Activated T-cell treated with anti-CD3 and anti-CD28 coated beads for 1 hour (primary cell): ENCODE data around the gene NLRP6.
A peak's percentile ranks its signal among the peaks of the same experiment; 100 is the strongest.
"Not testable (repeated sequence)": the region's sequence is repeated elsewhere in the genome, so short reads cannot be mapped to it uniquely, and the experiment has no call there.

Experiments used
- DNase-seq: peaks from one replicate; pipeline ENCODE4 v3.0.0-alpha.2; 2020; ENCODE audit warnings: low read depth

Gene NLRP6

GRCh38 chr11:325796-326591 is 47.8 kb downstream of the NLRP6 start:
- no peak for DNase-seq

DNA sequence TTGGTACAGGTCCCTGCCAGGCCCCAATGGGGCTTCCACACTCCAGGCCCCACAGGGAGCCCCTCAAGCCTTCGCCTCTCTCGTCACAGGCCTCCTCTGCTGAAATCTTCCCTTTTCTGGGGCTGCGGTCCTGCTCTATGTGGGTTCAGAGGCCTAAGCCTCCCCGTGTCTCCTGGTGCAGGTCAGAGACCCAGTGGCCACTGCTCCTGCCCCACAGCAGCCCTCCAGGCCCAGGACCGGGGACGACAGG is 48.3 kb downstream of the NLRP6 start:
- no peak for DNase-seq

DNA sequence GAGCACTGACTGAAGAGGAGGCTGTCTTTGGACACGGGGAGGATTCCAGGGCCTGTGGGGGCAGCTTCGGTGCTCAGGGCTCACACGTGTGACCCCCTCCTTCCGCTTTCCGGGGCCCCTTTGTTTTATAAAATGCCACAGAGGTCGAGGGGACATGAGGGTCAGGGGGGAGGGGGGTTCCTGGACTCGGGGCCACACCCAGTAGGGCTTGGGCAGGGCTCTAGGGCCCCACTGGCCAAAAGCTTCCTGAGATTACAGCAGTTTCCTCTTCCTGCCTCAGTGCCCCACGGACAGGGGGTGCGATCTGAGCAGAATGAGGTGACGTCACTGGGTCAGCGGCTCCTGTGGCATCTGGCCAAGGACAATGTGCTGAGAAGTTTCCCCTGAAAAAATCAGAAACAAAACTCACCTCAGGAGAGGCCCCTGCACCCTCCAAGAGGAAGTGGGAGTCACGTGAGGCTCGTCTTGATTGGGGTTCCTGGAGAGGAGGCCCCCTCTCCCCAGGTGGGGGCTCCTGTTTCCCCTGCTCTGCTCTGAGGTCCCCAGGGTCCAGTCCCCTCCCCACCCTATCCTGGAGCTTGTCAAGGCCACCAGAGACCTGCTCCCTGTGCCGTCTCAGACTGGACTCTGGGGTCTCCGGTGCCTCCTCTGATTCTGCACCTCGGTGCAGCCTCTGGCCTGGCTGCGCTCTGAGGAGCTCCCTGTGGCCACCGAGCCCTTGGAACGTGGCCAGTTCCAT is 48.8 kb downstream of the NLRP6 start:
- DNase-seq = peak; percentile 48

DNA sequence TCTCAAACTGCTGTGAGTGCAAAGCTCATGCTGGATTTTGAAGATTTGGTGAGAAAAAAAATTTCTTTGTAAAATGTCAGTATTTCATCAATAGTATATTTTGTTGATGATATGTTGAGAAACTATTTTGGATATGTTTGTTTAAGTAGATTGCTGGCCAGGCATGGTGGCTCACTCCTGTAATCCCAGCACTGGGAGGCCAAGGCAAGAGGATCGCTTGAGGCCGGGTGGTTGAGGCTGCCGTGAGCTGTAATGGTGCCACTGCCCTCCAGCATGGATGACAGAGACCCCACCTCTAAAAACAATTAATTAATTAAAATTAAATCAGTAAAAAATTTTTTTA is 49.3 kb downstream of the NLRP6 start:
- no peak for DNase-seq

- no peak for DNase-seq
Observed at GRCh38 chr11:328012-328411, 49.8 kb downstream of the NLRP6 start.

- DNase-seq = not testable (repeated sequence)
Observed at GRCh38 chr11:328516-329100, 50.4 kb downstream of the NLRP6 start.

DNA sequence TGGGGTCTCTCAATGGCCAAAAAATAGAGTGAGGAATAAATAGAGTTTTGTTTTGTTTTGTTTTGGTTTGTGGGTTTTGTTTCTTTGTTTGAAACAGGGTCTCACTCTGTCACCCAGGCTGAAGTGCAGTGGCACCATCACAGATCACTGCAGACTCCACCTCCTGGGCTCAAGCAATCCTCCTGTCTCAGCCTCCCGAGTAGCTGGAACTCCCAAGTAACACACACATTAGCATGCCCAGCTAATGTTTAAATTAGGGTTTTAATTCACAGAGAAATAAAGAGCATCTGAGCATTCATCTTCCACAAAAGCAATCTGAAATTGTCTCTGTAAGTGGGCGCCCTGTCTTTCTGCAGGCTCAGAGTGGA is 51.7 kb downstream of the NLRP6 start:
- DNase-seq = no peak

GRCh38 chr11:330307-330693 is 52.1 kb downstream of the NLRP6 start:
- DNase-seq = no peak

DNA sequence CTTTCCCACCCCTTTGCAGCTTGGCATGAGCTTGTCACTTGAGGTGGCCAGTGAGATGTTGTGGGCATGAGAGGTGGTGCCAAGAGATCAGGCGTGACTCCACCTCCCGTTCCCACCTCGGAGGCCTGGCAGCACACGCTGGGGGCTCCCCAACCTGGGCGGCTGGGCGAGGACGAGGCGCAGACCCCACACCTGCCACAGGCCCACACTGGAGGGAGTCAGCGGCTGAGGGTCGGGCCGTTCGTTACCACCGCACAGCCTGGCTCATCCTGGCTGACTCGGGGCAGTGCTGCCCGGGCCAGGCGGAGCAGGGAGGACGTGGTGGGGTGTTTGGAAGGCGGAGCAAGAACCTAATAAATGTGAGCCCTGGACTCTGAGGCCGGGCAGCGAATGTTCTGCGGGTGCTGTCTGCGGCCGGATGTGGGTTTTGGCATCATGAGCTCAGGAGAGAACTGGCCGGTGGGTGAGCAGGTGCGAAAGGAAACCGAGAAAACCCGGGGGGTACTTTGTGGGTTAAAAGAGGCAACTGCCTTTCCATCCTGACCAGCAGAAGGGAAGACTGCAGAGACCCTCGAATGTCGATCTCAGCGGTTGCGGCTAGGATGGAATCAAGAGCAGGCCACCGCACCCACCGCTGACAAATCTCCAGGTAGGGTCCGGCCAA is 52.6 kb downstream of the NLRP6 start:
- no peak for DNase-seq

DNA sequence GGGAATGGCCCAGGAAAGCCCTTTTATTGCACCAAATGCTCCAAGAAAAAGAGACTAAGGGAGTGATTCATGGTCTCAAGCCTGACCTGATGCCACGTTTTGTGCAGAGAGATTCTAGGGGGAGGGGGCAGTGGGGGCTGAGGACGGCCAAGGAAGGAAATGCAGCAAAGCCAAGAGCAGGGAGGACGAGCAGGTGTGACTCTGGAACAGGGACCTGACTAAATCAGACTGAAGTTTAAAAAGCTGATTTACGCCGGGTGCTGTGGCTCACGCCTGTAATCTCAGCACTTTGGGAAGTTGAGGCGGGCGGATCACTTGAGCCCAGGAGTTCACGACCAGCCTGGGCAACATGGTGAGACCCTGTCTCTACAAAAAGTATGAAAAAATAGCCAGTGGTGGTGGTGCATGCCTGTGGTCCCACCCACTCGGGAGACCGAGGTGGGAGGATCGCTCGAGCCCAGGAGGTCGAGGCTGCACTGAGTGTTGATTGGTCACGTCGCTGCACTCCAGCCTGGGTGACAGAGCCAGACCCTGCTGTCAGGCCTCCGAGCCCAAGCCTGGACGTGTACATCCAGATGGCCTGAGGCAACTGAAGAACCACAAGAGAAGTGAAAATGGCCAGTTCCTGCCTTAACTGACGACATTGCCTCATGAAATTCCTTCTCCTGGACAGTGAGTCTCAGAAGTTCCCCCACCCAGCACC is 53.3 kb downstream of the NLRP6 start:
- DNase-seq = no peak

GRCh38 chr11:332651-333480 is 54.7 kb downstream of the NLRP6 start:
- DNase-seq = no peak

GRCh38 chr11:333616-334263 is 55.5 kb downstream of the NLRP6 start:
- not testable (repeated sequence) for DNase-seq

DNA sequence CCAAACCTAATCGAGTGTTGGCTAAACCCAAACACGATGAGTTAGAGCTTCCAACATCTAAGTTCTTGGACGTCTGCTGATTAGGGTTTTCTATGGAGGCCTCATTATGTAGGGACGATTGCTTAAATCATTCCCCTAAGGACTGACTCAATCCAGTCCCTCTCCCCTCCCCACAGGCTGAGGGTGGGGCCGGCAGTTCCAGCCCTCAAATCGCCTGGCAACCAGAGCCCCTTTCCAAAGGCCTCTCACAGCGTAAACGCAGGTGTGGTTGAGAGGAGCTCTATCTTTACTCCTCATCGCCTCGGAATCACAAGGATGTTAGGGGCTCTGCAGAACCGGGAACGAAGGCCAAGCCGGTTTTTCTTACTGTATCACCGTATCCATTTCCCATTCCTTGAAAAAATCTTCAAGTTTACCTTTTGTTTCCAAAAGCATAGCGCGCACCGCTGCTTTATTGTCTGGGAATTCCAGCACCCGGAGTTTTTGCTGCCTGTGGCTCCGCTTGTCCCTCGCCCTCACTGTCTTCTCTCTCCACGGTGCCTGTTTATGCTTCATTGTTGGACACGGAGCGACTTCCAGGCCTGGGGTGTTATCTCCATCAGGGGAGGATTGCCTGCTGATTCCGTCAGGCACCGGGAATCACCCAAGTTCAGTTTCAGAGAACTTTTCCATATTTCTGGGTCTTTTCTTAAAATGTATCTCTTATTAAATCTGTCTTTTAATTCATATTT is 56.2 kb downstream of the NLRP6 start:
- no peak for DNase-seq
